Motor neuron (in vitro differentiated cells): ENCODE measurements around the gene DOLPP1. TPM values are rescaled to one million over a fixed set of nuclear protein-coding genes. Genes with fewer than 3 reads are reported as not detected.

Experiments
- ATAC-seq, 8 experiments: fragments of 200-7000 bp; cut with Tn5 transposase; replicated peaks in 6 of 8; 2 replicates each; pipeline ENCODE4 v1.8.0; 2021; ENCODE audit warnings: mild to moderate bottlenecking in 8 of 8, moderate library complexity in 8 of 8
- H3K27ac ChIP-seq, 2 donors: fragments of 250-450 bp; sonication (Bioruptor Pico); 2 replicates each; pipeline ENCODE4 v1.9.0; 2021; ENCODE audit warnings: antibody characterized with exemption in 2 of 2, mild to moderate bottlenecking in 2 of 2, moderate library complexity in 1 of 2
- H3K4me1 ChIP-seq, 2 donors: fragments of 250-450 bp; sonication (Bioruptor Pico); replicated peaks in 1 of 2; 2 replicates each; pipeline ENCODE4 v1.6.1; 2021; ENCODE audit warnings: antibody characterized with exemption in 2 of 2, mild to moderate bottlenecking in 2 of 2, moderate library complexity in 1 of 2
- H3K4me3 ChIP-seq, 5 donors: fragments of 250-450 bp; sonication (Bioruptor Pico); 2 replicates each; pipeline ENCODE4 v1.9.0; 2021; ENCODE audit warnings: antibody characterized with exemption in 5 of 5, mild to moderate bottlenecking in 5 of 5, moderate library complexity in 4 of 5
- WGBS, 10 experiments: fragments of 450-650 bp; shearing (Covaris generic); methylation state at CpG; one replicate each; pipeline ENCODE4 v1.0.0; 2022; 5-methylcytosine and 5-hydroxymethylcytosine counted together
- in situ Hi-C, 9 experiments: fragments of 400-800 bp; cut with MboI; loops; one replicate each; pipeline ENCODE4 v1.15.0; 2021; ENCODE audit warnings: low sequenced_read_pairs in 9 of 9, low pct_unique_long_range_greater_than_20kb in 2 of 9; ENCODE audit not compliant: unreplicated experiment in 9 of 9
- total RNA-seq, 8 experiments: library from RNA; unstranded; fragments of 300-600 nt; gene quantifications; 2 replicates each; pipeline versions ENCODE4 v1.2.3 to v1.2.4, GENCODE V29; 2022

DOLPP1 gene
- total RNA-seq, 8 experiments from 2014 or later = 11.3 to 32.2 (median 17.4) TPM

DNA sequence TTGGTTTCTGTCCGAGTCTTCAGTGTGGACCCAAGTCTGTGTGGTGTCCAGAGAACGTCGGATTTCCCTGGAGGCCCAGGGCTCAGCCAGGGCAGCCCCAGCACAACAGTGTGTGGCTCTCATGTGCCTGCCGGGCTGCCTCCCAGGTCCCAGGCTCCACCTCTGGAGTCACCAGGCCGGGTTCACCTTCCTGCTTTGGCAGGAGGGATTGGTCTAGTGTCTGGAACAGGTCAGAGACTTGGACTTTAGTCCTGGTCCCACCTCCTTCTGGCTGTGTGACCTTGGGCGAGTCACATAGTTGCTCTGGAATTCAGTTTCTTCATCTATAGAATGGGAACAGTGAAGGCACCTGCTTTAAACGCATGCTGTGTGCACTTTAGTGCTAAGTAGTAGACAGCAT, 3.2 kb downstream of the DOLPP1 start:
- H3K4me3 ChIP-seq = no peak overlapping the region
- ATAC-seq = no peak
- in situ Hi-C loops = no loop called here
- WGBS, 10 experiments = 60 to 93% (median 77%) methylated on average over 1 to 5 of the region's 7 CpGs; no CpG with 5 or more reads in 6 of the 10 experiments
- peaks cover 7 to 14% of the 10 kb centered on the region in 2 donors for H3K4me1 ChIP-seq
- no peak overlapping the region for H3K27ac ChIP-seq

DNA sequence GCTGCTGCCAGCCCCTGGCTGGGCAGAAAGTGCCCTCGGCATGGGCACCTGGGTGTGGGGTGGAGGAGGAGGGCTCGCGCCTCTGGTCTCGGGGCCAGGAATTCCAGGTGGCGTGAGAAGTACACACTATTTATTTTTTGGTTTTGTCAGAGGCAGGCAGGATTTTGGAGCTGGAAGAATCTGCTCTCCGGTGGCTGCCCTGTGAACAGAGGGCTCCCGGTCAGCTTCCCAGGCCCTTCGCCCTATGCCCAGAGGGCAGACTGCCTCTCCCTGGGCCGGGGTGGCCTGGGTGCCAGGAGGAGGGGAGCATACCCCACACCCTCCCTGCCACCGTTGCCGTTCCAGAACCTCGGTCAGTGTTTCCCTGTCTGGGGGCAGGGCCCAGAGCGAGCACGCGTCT, 8.3 kb downstream of the DOLPP1 start:
- in situ Hi-C loops = no loop called here
- WGBS, 10 experiments = 80 to 100% (median 90%) methylated on average over 1 to 8 of the region's 15 CpGs; no CpG with 5 or more reads in 4 of the 10 experiments
- no peak overlapping the region for H3K4me3 ChIP-seq
- peak in 2 of 8 experiments; percentile 9 to 12 for ATAC-seq
- H3K27ac ChIP-seq = no peak overlapping the region
- no peaks in the 10 kb centered on the region for H3K4me1 ChIP-seq

DNA sequence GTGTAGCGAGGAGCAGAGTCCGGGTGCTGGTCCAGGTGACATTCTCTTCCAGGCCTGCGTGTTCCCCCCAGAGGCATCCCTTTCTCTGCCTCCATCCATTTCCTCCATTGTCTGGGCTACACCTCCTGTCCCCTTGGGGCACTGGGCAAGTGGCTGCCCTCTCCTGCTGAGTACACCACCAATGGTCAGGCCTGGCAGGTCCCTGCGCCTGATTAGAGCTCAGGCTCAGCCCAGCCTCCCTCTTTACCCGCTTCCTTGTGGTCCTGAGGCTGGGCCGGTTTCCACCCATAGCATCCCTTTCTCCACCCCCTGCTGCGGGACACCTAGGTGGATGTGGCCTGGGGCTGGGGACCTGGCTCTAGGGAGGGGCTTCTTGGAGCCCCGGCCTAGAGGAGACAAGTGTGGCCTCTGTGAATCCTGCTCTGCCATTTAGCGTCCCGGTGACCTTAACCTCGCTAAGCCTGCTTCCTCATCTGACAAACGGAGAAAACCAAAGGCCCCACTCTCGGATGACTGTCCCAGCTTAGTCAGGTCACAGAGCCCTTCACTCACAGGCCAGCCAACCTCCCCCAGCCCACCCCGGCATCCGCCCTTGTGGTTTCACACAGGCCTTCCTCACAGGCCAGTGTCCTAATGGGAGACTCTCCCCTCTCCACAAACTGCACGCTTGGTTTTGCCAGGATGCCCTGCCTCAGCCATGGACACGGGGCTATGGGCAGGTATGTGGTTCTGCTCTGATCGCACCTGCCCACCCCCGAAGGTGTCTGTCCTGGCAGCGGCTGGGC, 12.9 kb downstream of the DOLPP1 start:
- in situ Hi-C loops = no loop called here

DNA sequence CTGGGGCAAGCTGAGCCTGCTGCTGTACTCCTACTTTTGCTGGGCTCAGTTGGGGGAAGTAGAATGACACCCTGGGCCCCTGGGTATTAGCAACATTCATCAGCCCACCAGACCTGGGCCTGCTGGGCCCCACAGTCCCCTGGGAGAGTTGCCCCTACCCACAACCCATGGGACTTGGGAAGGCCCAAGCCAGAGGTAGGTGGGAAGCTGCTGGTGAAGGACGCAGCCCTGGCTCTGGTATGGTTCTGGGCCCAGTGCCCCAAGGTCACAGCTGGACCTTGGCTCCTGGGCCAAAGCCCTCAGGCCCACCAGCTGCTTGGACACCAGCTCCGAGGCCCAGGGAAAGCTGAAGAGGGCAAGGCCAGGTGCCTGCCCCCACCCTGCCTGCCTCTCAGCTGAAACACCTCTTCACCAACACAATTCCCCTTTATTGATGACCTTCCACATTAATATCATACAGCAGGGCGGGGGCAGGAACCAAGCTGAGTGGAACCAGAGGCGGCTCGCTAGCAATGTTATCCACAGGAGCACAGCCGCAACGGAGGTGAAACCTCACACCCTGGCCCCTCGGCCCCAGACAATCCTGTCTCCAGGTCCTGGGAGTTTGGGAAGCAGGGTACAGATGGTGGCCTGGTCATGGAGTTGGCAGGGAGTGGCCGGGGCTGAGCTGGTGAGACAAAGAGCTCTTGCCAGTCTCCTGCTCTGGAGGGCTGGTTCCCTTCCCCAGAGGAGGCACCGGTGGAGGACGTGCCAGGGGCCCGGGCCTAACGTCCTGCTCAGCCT, 13.7 kb downstream of the DOLPP1 start:
- Histone ChIP-seq H3K4me1 (no peaks in the 10 kb centered on the region), H3K4me3 (no peak overlapping the region), H3K27ac (no peak overlapping the region)
- peak in 1 of 8 experiments; percentile 2 for ATAC-seq
- 89 to 100% (median 92%) methylated on average over 1 to 7 of the region's 13 CpGs; no CpG with 5 or more reads in 7 of the 10 experiments for WGBS, 10 experiments
- in situ Hi-C loops = no loop called here

More for the DNA sequence above, 12.9 kb downstream of the DOLPP1 start:
- Histone ChIP-seq H3K27ac (no peak overlapping the region), H3K4me3 (no peak overlapping the region), H3K4me1 (no peaks in the 10 kb centered on the region)
- WGBS, 10 experiments = 50 to 100% (median 80%) methylated on average over 1 to 9 of the region's 20 CpGs; no CpG with 5 or more reads in 4 of the 10 experiments
- peak in 2 of 8 experiments; percentile 3 to 11 for ATAC-seq

DNA sequence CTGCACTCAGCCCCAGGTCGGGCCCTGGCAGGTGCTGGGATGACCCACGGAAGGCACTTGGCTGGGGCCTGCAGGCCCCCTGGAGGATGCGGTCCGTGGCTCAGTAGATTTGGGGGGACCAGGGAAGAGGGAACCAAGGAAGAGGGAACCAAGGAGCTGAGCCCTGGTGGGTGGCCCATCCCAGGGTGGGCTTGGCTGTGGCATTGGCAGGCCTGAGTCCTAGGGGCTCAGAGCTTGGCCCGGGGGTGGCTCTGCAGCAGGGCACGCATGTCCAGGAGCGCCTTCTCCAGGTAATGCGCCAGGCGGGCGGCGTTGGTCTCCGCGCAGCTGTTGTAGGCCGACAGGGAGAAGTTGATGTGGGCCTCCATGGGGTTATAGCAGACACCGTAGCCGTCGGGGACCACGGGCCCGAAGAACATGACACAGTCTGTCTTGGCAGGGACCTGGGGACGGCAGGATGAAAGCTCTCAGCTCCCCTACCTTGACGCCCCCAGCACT, 14.3 kb downstream of the DOLPP1 start:
- ATAC-seq = peak in 4 of 8 experiments; percentile 2 to 21 (median 12)

DNA sequence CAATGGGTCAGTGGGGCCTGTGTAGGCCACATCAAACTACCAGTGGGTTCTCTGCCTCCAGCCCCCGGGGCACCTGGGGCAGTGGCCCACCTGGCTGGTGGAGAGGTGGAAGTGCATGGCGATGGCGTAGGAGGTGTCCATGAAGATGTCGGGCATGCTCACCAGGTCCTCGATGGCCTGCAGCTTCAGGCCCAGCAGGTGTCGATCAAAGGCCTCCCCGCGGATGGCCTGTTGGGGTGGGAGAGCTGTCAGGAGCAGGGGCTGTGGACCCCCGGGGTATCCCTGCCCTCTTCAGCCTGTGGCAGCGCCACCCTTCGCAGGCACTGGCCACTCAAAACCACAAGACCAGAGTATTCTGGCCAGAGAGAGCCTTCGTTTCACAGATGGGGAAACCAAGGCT, 15.0 kb downstream of the DOLPP1 start:
- no peak overlapping the region for H3K4me3 ChIP-seq
- no peaks in the 10 kb centered on the region for H3K4me1 ChIP-seq
- no peak overlapping the region for H3K27ac ChIP-seq
- 87 to 100% (median 90%) methylated on average over 1 to 4 of the region's 12 CpGs; no CpG with 5 or more reads in 6 of the 10 experiments for WGBS, 10 experiments
- ATAC-seq = peak in 2 of 8 experiments; percentile 5 to 8
- in situ Hi-C loops = no loop called here

More for the DNA sequence above, 14.3 kb downstream of the DOLPP1 start:
- Histone ChIP-seq H3K4me1 (no peaks in the 10 kb centered on the region), H3K4me3 (no peak overlapping the region), H3K27ac (no peak overlapping the region)
- 73 to 100% (median 95%) methylated on average over 1 to 7 of the region's 21 CpGs; no CpG with 5 or more reads in 4 of the 10 experiments for WGBS, 10 experiments
- in situ Hi-C loops = no loop called here

DNA sequence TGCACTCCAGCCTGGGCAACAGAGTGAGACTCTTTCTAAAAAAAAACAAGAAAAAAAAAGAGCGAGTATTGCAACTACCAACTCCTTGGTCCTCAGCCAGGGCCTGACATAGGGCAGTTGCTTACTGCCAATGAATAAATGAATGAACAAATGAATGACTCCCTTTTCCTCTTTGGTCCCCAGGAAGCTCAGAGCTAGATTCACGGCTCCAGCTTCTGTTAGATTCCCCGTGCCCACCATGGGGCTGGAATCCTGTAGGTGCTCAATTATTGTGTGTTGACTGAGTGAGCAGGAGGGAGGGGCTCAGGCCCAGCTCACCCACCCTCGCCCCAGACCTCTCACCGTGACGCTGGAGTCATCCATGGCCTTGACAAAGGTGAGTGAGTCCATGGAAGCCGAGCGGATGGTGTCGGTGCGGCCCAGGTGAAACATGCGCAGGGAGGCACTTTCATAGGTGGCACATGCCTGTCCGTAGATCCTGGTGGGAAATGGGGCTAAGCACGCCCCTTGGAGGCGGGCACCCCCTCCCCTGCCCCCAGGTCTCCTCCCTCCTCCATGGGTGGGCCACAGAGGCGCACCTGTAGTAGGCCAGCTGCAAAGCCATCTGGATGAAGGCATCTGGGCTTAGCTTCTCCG, 16.9 kb downstream of the DOLPP1 start:
- Histone ChIP-seq H3K4me3 (no peak overlapping the region), H3K27ac (no peak overlapping the region), H3K4me1 (no peaks in the 10 kb centered on the region)
- 60 to 100% (median 82%) methylated on average over 1 to 4 of the region's 16 CpGs; no CpG with 5 or more reads in 5 of the 10 experiments for WGBS, 10 experiments
- in situ Hi-C loops = no loop called here
- ATAC-seq = no peak

DNA sequence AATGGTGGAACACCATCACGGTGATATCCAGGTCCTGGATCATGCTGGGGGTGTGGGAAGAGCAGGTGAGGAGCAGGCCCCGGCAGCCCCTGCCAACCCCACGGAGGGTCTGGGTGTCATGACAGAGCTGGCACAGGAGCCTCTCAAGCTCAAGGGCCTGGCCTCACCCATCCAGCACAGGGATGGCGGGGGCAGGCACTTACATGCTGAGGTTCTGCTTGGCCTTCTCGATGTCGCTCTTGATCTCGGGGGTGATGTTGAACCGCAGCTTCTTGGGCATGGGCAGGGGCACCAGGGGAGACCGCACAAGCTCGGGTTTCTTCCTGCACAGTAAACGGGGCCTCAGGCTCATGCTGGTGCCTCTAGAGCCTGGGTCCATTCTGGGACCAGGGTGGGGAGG, 17.4 kb downstream of the DOLPP1 start:
- Histone ChIP-seq H3K27ac (no peak overlapping the region), H3K4me1 (no peaks in the 10 kb centered on the region), H3K4me3 (no peak overlapping the region)
- WGBS, 10 experiments = 0 to 100% (median 90%) methylated on average over 1 to 8 of the region's 11 CpGs; no CpG with 5 or more reads in 6 of the 10 experiments
- no peak for ATAC-seq
- in situ Hi-C loops = no loop called here

DNA sequence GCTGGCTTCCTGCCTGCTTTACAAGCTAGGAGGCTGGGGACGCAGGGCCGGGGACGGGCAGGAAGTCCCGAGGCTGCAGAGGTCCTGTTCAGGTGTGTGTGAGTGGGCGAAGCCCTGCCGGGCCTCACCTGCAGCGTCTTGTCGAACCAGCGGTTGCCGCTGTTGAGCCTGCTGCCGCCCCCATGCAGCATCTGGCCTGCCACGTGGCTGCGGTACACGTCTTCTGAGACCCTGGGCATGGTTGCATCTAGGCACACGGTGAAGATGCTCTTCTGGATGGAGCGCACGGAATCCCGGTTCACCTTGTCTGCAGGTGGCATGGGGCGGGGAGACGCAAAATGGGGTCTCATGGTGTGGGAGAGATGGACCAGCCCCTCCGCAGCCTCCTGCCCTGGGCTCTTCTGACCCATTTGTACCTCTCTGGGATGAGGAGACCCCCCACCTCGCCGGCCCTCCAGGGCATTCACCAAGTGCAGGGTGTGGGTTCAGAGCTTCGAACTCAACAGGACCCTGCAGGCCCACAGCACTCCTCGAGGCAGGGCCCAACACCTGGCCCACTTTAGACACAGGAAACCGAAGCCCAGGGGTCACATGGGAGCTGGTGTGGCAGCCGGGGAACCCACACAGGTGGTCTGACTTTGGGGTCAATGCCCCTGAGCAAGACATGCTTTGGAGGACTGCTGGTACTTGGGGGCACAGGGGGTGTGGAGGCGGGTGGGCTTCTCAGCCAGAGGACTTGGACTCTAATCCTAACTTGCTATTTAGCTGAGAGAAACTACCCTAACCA, 19.7 kb downstream of the DOLPP1 start:
- WGBS, 10 experiments = 93 to 100% (median 100%) methylated on average over 1 to 3 of the region's 28 CpGs; no CpG with 5 or more reads in 7 of the 10 experiments
- in situ Hi-C loops = no loop called here

DNA sequence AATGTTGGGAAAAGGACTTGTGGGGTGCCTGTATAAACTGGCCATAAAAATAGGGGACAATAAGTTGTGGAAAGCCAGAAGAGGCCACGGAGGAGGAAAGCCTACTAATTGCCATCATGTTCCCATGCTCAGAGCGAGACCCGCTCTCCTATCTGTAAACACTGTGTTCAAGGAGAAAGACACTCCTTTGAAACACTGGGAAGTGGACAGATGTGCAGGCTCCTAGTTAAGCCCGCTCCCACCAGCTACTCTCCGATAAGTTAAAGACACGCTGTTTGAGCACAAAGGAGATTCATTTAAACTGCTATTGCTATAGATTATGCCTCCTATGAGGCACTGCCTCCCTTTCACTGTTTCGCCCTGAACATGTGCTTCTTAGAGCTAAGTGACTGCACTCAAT, 20.4 kb downstream of the DOLPP1 start:
- ATAC-seq = no peak
- no peak overlapping the region for H3K27ac ChIP-seq
- H3K4me1 ChIP-seq = no peaks in the 10 kb centered on the region
- in situ Hi-C loops = no loop called here
- H3K4me3 ChIP-seq = no peak overlapping the region
- 88 to 100% (median 96%) methylated on average over 1 to 4 of the region's 7 CpGs; no CpG with 5 or more reads in 3 of the 10 experiments for WGBS, 10 experiments

More for the DNA sequence above, 19.7 kb downstream of the DOLPP1 start:
- H3K4me1 ChIP-seq = no peaks in the 10 kb centered on the region
- ATAC-seq = no peak
- no peak overlapping the region for H3K4me3 ChIP-seq
- H3K27ac ChIP-seq = no peak overlapping the region

DNA sequence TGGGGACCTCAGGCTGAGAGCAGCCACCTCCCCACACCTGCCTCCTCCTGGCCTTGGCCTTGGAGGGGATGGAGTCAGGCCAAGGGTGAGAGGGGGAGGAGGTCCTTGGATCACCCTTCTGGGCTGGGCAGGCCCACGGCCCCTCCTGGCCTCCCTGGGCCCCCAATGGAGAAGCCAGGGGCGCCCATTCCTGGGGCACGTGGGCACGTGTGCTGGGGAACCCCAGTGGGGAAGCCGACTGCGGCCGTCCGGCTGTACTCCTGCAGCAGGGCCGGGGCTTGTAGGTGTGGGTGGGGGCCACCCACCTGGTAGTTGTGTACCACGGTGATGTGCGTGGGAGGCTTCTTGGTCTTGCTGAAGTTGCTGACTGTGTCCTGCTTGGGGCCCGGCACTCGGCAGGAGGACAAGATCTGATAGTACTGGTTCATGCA, 21.2 kb downstream of the DOLPP1 start:
- in situ Hi-C loops = no loop called here
- no peak overlapping the region for H3K4me3 ChIP-seq
- H3K27ac ChIP-seq = no peak overlapping the region
- 80% methylated on average over 1 of the region's 13 CpGs; no CpG with 5 or more reads in 9 of the 10 experiments for WGBS, 10 experiments
- no peaks in the 10 kb centered on the region for H3K4me1 ChIP-seq
- ATAC-seq = peak in 2 of 8 experiments; percentile 8 to 9
